ENCODE measurements around the gene KIAA0513.

The KIAA0513 gene, protein sequence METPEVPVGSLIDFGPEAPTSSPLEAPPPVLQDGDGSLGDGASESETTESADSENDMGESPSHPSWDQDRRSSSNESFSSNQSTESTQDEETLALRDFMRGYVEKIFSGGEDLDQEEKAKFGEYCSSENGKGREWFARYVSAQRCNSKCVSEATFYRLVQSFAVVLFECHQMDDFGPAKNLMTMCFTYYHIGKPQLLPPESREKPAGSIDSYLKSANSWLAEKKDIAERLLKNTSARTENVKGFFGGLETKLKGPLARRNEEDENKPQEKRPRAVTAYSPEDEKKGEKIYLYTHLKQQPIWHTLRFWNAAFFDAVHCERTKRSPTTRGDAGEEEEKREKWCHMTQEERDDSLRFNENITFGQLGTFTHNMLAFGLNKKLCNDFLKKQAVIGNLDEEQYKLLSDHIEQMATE

GRCh38 chr16:85027349-85027957, at the start of gene KIAA0513:
KIAA0513 (plus strand) TSS chr16:85027795; CDS start chr16:85067072, 39,277 bp downstream.
- peak; percentile 90 to 93 (median 91) for DNase-seq (ENCODE audit: low read depth in 2 of 3, low spot score in 1 of 3)

DNA sequence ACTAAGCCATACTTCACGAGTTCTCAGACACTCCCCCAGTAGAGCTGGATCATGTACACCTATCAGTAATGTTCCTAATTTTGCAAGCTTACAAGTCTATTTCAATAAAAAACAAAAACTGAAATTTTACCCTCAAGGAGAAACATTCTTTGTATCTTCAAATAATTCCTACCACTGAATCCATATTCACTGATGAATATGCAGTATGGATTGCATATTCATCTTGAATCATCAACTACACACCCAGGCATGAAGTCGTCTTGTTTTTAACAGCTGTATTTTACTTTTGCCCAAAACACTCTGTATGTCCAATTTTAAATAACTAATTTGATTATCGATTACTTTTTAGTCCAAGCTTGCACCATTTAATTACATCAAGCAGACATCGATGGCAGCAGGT, 48.1 kb upstream of the KIAA0513 start:
- DNase-seq (ENCODE audit: low read depth in 2 of 3, low spot score in 1 of 3) = no peak

DNA sequence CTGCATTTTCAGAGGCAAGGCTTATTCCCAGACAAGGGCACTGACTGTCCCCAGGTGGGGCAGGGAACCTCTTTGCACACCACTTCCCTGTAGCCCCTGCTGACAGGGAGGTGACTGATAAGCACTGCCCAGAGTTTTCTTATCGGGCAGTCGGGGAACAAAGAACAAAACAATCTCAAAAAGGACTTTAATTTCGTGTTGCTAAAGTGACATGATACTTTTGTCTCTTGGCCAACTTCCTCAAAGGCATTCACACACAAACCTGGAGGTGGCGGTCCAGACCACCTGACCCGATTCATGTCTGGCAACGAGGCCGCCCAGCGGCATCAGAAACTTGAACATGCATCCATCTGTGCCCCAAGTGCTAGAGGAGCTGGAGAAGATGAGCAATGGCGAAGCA, 45.2 kb upstream of the KIAA0513 start:
- DNase-seq (ENCODE audit: low read depth in 2 of 3, low spot score in 1 of 3) = no peak

GRCh38 chr16:84985079-84986065, 42.2 kb upstream of the KIAA0513 start:
- no peak for DNase-seq (ENCODE audit: low read depth in 2 of 3, low spot score in 1 of 3)

- peak in 1 of 3 donors; percentile 32 for DNase-seq (ENCODE audit: low read depth in 2 of 3, low spot score in 1 of 3)
Measured at GRCh38 chr16:84986102-84986501, 41.5 kb upstream of the KIAA0513 start.

DNA sequence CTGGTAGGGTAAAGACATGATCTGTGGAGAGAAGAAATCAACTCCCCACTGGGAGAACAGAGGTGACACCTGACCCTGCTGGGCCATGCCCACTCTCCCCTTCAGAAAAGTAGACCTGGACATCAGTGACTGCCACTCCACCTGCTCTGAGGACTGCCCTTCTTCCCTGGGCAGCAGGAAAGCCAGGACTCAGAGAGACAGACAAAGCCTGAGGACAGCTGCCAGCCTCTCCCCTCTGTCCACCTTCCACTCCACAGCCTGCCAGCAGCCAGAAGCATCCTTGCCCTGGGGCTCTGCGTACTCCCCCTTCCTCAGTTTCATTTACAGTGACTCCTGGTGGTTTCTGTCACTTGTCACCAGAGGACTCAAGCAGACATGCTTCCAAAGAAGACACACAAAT, 40.7 kb upstream of the KIAA0513 start:
- DNase-seq (ENCODE audit: low read depth in 2 of 3, low spot score in 1 of 3) = no peak

GRCh38 chr16:84988328-84989080, 39.1 kb upstream of the KIAA0513 start:
- DNase-seq (ENCODE audit: low read depth in 2 of 3, low spot score in 1 of 3) = no peak

- no peak for DNase-seq (ENCODE audit: low read depth in 2 of 3, low spot score in 1 of 3)
Measured at GRCh38 chr16:84989749-84990620, 37.6 kb upstream of the KIAA0513 start.

GRCh38 chr16:84990782-84991181, 36.8 kb upstream of the KIAA0513 start:
- no peak for DNase-seq (ENCODE audit: low read depth in 2 of 3, low spot score in 1 of 3)

DNA sequence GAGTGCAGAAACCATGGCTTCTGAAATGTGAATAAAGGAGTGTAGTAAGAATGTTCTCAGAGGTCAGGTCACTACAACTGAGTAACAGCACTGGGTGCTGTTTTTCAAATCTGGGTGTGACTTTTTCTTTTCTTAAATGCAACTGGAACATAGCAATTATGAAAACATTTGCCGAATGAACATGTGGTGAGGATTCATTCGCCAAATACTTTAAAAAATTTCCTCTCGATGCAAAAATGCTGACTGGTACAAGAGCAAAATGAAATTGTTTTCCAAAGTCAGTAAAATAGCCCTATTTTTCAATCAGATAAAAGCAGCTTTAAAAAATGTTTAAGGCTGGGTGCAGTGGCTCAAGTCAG, 34.9 kb upstream of the KIAA0513 start:
- no peak for DNase-seq (ENCODE audit: low read depth in 2 of 3, low spot score in 1 of 3)

DNA sequence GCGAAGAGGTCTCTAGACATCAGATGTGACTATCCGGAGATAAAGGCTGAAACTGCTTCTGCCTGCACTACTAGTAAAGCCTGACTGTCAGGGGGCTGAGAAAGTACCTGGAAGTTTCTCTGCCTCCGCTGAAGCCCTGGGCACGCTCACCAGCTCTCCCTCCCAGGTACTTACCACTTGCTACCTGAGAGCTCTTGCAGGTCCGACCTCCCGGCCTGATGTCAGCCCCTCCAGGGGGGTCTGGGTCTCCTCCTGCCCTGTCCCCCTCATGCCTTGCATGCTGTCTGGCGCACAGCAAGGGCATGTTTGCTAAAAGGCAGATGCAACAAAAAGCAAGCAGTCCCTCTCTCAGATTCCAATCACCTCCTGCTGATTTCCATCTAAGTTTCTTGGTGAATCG, 33.7 kb upstream of the KIAA0513 start:
- no peak for DNase-seq (ENCODE audit: low read depth in 2 of 3, low spot score in 1 of 3)

DNA sequence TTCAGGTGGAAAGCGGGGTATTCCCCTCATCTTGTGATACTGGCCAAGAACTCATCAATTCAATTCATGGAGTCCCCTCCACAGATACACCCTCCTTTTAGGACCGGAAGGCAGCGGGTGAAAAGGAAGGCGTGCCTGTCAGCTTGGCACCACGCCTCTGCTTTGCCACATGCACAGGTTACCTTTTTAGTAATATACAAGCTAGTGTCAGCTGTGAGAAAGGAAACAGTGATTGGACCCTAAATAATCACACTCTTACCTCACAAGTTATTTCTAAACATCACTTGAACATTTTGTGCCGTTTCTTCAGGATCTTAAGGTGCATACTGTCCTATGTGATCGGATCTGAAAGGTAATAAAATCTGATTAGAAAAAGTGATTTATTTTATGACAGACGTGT, 31.9 kb upstream of the KIAA0513 start:
- DNase-seq (ENCODE audit: low read depth in 2 of 3, low spot score in 1 of 3) = peak in 1 of 3 donors; percentile 14

GRCh38 chr16:84996365-84996764, 31.2 kb upstream of the KIAA0513 start:
- DNase-seq (ENCODE audit: low read depth in 2 of 3, low spot score in 1 of 3) = no peak

GRCh38 chr16:84999200-84999599, 28.4 kb upstream of the KIAA0513 start:
- DNase-seq (ENCODE audit: low read depth in 2 of 3, low spot score in 1 of 3) = no peak

DNA sequence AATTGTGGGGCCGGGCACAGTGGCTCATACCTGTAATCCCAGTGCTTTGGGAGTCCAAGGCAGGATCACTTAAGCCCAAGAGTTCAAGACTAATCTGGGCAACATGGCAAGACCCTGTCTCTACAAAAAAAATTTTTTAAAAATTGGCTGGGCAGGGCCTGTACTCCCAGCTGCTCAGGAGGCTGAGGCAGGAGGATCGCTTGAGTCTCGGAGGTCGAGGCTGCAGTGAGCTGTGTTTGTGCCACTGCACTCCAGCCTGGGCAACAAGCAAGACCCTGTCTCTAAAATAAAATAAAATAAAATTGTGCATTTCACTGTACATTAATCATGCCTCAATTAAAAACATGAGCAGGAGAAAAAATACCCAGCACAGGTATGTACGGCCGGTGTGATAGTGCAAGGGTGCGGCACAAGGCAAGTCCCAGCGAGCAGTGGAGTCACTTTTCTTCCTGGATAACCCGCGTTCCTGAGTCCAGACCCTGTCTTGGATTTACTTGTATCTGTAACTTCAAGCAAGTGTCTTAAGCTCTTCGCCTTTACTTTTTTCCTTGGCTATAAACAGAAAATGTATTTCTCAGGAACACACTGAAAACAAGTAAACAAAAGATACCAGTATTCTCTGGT, 27.6 kb upstream of the KIAA0513 start:
- no peak for DNase-seq (ENCODE audit: low read depth in 2 of 3, low spot score in 1 of 3)

DNA sequence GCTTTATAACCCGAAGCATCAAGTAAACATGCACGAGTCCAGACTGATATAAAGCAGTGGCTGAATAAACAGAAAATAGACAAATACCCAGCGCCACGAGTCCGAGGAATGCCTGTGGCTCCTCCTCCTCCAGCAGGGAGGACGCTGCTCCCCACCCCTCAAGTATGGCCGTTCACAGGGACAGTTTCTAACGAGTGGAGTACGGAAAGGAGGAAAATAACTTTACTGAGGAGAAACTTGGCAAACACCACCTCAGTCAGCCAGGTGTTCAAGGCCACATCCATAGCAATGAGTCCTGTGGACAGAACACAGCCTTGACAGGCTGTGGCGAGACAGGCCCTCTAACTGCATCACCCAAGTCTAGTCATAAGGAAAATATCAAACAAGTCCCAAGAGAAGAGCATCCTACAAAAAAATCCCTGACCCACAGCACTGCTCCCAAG, 25.5 kb upstream of the KIAA0513 start:
- DNase-seq (ENCODE audit: low read depth in 2 of 3, low spot score in 1 of 3) = no peak

DNA sequence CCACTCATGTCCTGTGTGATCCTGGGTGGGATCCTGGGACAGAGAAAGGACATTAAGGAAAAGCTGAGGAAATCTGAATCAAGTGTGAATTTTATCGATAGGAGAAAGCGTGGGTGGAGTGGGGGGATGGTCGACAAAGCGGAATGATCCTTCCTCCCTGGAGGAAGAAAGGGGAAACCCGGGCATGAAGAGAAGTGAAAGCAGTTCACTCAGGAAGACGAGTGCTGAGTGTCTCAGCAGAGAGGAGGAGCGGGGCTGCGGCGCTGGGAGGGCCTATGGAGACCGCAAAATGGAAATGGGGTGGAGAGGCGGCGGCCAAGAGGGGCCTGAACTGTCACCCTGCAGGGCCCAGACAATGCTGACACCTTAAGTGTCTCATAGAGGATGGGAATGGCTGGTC, 25.0 kb upstream of the KIAA0513 start:
- DNase-seq (ENCODE audit: low read depth in 2 of 3, low spot score in 1 of 3) = no peak

- DNase-seq (ENCODE audit: low read depth in 2 of 3, low spot score in 1 of 3) = no peak
Measured at GRCh38 chr16:85003076-85003475, 24.5 kb upstream of the KIAA0513 start.
